GM18867 (cell line): ENCODE data around the gene CUBN.
"Not testable (repeated sequence)": the region's sequence is repeated elsewhere in the genome, so short reads cannot be mapped to it uniquely, and the experiment has no call there.

ENCODE experiments used
- ATAC-seq: cut with Tn5 transposase; IDR thresholded peaks from one replicate; pipeline ENCODE4 v1.9.1; 2021; ENCODE audit warnings: mild to moderate bottlenecking, moderate library complexity; ENCODE audit not compliant: unreplicated experiment

CUBN gene

DNA sequence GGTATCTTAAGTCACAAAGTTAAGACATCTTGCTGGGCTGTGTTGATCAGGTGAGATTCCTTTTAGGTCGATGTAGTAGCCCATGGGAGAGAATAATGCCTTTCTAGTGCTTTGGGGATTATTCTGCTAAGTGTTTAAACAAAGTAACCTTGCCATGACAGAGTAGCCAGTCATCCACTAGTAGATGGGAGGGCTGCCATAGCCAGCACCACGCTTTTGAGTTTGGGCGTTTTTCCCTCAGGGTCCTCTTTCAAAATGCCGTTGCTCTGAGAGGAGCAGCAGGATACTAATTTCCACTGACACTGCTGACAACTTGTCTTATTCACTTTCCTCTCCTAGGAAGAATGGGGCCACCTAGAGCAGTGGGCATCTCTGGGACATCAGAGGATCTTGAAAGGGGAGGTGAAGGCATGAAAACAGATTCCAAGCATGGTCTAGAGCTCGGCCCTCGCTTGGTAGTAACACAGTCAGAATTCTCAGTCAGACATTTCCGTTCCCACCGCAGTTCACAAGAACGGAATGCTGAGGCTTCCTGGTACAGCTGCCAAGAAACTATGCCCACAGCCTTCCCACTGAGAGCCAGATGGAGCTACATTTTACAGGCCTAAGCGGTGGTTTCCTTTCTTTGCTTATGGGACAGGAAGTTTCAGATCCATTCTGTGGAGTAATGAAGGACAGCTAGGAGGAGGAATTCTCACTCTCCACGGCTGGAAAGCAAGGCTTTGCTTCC is 297.1 kb downstream of the CUBN start:
- ATAC-seq: no peak

- no peak for ATAC-seq
Measured at GRCh38 chr10:16828701-16829175, 300.9 kb downstream of the CUBN start.

GRCh38 chr10:16828114-16828568 is 301.5 kb downstream of the CUBN start:
- peak; percentile 84 for ATAC-seq

- not testable (repeated sequence) for ATAC-seq
Measured at GRCh38 chr10:16827474-16827873, 302.1 kb downstream of the CUBN start.

DNA sequence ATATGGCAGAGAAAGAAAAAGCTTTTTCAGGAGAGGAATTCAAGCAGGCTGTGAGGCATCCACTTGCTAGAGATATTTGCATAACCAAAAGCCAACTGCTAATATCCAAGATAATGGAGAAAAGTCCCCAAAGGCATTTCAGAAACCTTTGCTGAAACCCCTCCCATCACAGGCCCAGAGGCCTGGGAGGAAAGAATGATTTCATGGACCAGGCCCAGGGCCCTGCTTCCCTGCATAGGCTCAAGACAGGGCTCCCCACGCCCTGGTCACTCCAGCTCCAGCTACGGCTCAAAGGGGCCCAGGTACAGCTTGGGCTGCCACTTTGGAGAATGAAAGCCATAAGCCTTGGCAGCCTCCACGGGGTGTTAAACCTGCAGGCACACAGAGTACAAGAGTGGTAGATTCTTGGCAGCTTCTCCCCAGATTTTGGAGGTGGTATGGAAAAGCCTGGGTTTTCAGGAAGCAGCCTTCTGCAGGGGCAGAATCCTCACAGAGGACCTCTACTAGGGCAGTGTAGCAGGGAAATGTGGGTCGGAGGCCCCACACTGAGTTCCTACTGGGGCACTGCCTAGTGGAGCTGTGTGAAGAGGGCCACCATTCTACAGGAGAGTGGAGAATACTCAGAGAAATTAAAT is 306.8 kb downstream of the CUBN start:
- ATAC-seq: no peak

- ATAC-seq: no peak
Measured at GRCh38 chr10:16822027-16822426, 307.6 kb downstream of the CUBN start.

GRCh38 chr10:16820421-16820820 is 309.2 kb downstream of the CUBN start:
- no peak for ATAC-seq

DNA sequence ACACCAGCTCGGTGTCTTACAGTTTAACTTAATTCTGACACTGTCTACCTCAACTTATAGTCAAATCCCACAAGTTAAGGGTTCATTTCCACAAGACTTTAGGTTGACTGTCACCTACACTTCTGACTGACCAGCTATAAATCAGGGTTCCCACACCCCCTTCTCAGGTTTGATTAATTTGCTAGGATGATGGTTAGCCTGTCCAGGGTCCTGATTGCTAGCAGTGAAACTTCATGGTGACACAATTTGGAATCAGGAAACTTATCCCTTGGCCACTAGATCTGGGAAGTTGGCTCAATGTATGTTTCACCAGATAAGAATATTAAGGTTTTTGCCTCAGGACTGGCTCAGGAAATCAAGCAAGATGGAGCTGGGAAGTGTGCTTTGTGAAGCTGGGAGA is 309.6 kb downstream of the CUBN start:
- ATAC-seq: no peak

DNA sequence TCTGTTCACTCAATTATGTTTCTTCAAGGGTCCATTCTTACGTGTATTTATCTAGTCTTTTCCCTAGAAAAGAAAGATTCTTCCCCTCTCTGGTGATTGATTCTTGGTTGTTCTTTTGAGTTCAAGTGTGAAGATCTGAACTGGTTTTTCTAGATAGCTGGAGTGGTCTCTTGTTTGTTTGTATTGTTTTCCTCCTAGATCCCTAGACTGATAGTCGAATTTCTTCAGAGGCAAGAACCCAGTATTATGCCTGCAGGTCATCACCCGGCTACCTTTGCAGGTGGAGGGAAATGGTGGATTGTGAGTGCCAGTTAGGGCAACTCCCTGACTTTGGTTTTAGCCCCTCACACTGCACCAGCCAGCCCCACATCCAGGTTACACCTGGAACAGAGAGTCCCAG is 310.2 kb downstream of the CUBN start:
- ATAC-seq: no peak

DNA sequence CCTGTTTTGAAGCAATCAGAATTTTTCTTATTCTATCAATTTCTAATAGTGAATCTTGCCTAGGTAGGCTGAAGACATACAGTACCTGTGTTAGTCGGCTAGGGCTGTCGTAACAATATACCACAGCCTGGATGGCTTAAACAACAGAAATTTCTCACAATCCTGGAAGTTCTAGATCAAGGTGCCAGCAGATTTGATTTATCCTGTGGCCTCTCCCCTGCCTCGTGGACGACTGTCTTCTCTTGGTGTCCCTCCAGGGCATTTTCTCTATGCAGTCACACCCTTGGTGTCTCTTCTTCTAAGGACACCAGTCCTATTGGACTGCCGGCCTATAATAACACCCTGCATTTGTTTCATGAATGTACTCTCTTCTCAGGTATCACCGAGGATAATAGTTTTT is 310.6 kb downstream of the CUBN start:
- no peak for ATAC-seq

DNA sequence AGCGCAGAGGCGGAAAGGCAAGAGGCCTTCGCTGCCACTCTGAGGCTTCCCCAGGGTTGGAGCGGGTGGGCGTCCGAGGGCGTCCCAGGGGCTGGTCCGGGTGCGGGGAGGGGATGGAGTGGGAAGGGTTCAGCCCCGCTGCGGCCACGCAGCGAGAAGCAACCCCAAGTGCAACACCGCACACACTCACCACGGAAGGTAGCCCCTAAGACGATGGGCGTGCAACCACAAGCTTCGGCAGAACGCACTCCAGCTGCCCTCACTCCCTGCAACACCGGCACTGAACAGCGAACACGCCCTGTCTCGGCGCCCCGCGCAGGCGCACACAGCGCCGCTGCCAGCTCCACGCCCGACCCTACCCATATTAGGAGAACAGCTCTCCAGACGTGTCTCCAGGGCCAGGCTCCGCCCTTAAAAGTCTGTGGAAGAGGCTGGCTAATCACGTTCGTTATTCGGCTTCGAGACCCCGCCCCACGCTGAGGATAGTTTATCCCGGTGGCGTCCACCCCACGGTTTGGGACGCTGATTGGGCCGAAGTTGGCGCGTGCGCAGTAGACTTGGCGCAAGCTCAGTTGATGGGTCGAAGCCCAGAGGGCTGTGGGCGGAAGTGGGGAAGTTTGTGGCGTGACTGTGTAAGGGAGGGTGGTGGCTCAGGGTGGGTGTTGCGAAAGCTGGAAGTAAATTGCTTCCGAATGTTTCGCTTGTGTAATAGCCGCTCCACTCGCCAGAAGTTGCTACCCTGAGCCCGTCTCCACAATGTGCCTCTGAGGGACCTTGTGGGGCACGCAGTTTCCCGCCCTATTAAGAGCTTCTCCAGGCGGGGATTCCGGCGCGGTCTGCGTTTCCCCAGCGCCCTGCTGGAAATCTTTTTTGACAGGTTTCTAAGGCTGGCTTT is 312.2 kb downstream of the CUBN start, which contains the start of gene RSU1:
RSU1 (minus strand) TSS at position 300 of the 895 bp plus-strand sequence. CDS start 343 bp downstream, outside the sequence.
- ATAC-seq: peak; percentile 98

DNA sequence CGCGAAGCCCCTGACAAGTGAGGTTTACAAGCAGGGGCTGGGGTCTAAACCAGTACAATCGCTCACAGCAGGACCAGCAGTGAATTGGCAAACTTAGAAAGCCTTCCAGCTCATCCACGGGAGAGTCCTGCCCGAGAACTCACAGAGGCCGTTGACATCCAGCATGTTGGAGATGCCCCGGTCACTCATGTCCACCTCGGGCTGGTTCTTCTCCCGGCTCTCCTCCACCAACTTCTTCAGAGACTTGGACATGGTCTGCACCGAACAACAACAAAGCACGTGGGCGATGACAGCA is 312.8 kb downstream of the CUBN start:
- ATAC-seq: no peak

DNA sequence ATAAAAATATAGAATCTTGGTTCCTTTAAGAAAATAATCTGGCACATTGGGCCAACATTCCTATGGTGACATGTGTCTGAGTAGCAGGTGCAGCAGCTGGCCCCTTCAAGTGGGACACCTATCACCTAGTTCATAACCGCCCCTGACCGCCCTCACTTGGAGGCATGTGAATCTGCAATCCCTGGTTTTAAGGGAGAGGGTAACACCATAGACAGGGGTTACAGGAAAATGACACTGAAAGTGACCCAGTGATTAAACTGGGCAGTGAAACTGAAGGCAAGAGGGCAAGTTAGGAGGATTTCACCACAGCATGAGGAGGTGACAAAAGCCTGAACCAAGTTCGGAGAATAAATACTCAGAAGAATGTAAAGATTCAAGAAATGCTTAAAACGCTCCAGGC is 313.4 kb downstream of the CUBN start:
- no peak for ATAC-seq

DNA sequence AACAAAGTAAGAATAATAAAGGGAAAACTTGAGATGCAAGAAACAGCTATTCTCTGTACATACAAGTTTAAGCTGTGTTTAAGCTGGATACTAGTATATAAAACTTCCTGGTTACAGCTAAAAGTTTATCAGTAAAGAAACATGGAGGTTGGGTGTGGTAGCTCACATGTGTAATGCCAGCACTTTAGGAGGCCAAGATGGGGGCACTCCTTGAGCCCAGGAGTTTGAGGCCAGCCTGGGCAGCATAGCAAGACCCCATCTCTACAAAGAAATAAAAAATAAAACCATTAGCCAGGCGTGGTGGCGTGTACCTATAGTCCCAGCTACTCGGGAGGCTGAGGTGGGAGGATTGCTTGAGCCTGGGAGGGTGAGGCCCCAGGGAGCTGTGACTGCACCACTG is 315.6 kb downstream of the CUBN start:
- ATAC-seq: no peak

DNA sequence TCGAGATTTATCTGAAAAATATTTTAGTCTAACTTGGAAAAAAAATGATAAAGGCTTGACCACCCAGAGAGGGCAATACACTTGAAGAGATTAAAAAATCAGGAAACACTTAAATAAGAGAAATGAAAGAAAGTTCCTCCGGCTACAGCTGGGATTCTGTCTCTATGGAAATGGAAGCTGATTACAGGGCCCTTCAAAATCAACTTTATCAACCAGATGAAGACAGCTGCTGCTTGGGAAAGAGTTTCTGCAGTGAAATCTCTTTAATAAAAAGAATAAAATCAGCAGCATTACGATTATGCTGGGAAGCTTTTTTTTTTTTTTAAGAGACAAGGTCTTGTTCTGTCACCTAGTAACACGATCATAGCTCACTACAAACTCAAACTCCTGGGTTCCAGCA is 316.9 kb downstream of the CUBN start:
- ATAC-seq: no peak

DNA sequence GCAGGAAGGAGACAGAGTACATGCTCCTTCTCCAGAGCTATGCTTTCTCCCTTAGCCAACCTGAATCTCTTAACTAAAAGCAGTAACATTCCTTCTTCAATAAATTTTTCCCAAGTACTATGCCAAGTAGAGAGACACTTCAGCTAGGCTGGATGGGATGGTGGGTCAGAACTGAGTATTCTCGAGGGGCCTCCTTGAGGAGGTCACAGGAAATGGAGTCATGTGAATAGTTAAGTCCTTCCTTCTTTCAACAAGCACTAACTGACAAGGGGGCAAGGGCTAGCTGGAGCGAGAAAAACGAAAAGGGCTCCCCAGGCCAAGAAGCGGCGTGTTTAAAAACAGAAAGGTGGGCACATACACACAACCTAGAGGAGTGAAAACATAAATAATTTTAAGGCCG is 317.8 kb downstream of the CUBN start:
- ATAC-seq: no peak

GRCh38 chr10:16811292-16811691 is 318.3 kb downstream of the CUBN start:
- ATAC-seq: no peak

DNA sequence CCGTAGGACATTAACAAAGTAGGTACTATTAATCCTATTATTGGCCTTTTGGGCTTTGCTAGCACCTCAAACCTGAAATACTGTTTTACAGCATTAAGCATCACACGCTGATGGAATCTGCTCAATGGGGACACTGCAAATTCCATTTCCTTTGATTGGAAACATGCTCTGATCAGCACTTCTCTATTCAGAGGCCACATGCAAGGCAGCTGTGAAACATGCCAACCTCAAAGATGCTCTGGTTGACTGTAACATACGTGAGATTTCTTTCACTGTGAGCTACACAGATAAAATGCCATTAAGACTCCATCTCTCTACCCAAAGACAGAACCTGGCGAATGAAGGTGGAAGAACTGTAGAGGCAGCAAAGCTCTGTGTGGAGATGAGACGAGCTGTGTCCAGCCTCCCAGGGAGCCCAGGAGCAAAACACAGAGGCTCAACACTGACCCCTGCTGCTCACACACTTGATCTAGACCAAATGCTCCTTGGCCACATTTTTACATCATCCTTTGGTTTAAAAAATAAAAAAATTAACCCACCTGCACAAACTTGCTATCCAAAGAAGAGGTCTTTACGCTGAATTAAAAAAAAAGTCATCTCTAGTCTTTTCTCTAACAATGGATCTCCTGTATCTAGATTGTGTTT is 320.4 kb downstream of the CUBN start:
- peak; percentile 85 for ATAC-seq

- no peak for ATAC-seq
Measured at GRCh38 chr10:16804123-16804522, 325.5 kb downstream of the CUBN start.

- ATAC-seq: no peak
Measured at GRCh38 chr10:16803464-16803863, 326.1 kb downstream of the CUBN start.

DNA sequence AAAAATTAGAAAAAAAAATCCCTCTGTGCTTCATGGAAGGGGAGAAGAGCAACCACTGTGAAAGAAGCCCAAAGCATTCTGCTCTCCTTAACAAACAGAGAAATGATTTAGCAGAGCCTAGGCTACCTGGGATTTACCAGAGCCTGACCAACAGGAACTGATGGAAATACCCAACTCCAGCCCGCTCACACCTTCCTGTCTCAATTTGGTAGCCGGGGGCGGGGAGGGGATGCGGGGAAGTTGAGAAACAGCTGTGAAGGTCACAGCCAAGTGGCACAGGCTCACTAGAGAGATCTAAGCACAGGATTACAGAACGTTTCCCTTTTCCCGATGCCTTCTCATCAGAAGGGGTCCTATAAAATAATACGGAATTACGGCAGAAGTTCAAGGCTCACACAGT is 330.0 kb downstream of the CUBN start:
- peak; percentile 81 for ATAC-seq
